K562 (cell line): Measurements from ENCODE around the gene TET2. TPM values are rescaled to one million over a fixed set of nuclear protein-coding genes. Genes with fewer than 3 reads are reported as not detected.

Experiments
- ATAC-seq: fragments of 200-7000 bp; cut with Tn5 transposase; 3 replicates; pipeline ENCODE4 v1.9.1; 2020; ENCODE audit warnings: moderate library complexity
- BruUV-seq: library from RNA; stranded (reverse); fragments of 400-500 nt; replicated peaks from 2 replicates; lab custom pipeline; 2021; lab: Mats Ljungman, UMichigan
- CTCF ChIA-PET: fragments of 300-600 bp; formaldehyde crosslinking; extraction: SDS; loops from one replicate; lab custom pipeline; 2021; ENCODE audit warnings: low intra/inter-chr PET ratio; lab: Yijun Ruan, JAX
- POLR2A ChIA-PET: fragments of 300-600, 350-650 bp; sonication (Branson Sonifier 250); formaldehyde crosslinking; extraction: SDS; loops from one replicate; lab custom pipeline; 2021; ENCODE audit warnings: antibody characterized with exemption, inconsistent platforms; lab: Yijun Ruan, JAX
- DNase-seq, 4 experiments: peaks; one replicate each; pipeline versions ENCODE4 v3.0.0 to v3.0.0-alpha.2; 2011 to 2018; ENCODE audit warnings: low spot score in 3 of 4, mixed read lengths in 3 of 4; ENCODE audit errors: extremely low read depth in 1 of 4
- FAIRE-seq: peaks from 2 replicates; lab custom pipeline; 2011; peaks lifted over from hg19 to GRCh38; lab: Jason Lieb, UNC
- H2AFZ ChIP-seq: 2 replicates; pipeline ENCODE4 v1.6.0; 2011; ENCODE audit warnings: low read depth, low read length, control low read depth, inconsistent platforms
- H3K27ac ChIP-seq: fragments of 200-600 bp; 3 replicates; pipeline ENCODE4 v1.8.0; 2011; ENCODE audit warnings: low read depth, mild to moderate bottlenecking, control low read depth, inconsistent platforms, low read length, moderate library complexity, mixed read lengths; ENCODE audit errors: extremely low read depth
- H3K27me3 ChIP-seq, 2 experiments: fragments of 300-600 bp in 1 of 2; 2 replicates in 1 of 2; 3 replicates in 1 of 2; pipeline versions ENCODE4 v1.6.0 to v1.8.0; 2011; ENCODE audit warnings: inconsistent platforms in 2 of 2, low read length in 2 of 2, mild to moderate bottlenecking in 1 of 2, mixed read lengths in 1 of 2, moderate library complexity in 1 of 2; ENCODE audit not compliant: control insufficient read depth in 2 of 2, insufficient read depth in 2 of 2
- H3K36me3 ChIP-seq: fragments of 300-600 bp; 3 replicates; pipeline ENCODE4 v1.8.0; 2011; ENCODE audit warnings: mild to moderate bottlenecking, low read length, inconsistent platforms; ENCODE audit not compliant: control insufficient read depth, insufficient read depth
- H3K4me1 ChIP-seq, 2 experiments: fragments of 200-600 bp in 1 of 2; replicated peaks in 1 of 2; 2 replicates in 1 of 2; 3 replicates in 1 of 2; pipeline versions ENCODE4 v1.5.1 to v1.8.0; 2011; ENCODE audit warnings: inconsistent platforms in 2 of 2, low read length in 2 of 2, mild to moderate bottlenecking in 1 of 2, mixed read lengths in 1 of 2, moderate library complexity in 1 of 2; ENCODE audit not compliant: control insufficient read depth in 2 of 2, insufficient read depth in 2 of 2
- H3K4me2 ChIP-seq: 2 replicates; pipeline ENCODE4 v1.6.1; 2011; ENCODE audit warnings: low read length, control low read depth, inconsistent platforms, mixed read lengths; ENCODE audit not compliant: insufficient read depth
- H3K4me3 ChIP-seq: fragments of 200-600 bp; sonication (generic), shearing (Covaris generic); 2 replicates; pipeline ENCODE4 v1.5.1; 2016; ENCODE audit warnings: control low read depth, inconsistent platforms
- H3K79me2 ChIP-seq: fragments of 200-600 bp; 3 replicates; pipeline ENCODE4 v1.8.0; 2011; ENCODE audit warnings: low read length, inconsistent platforms; ENCODE audit not compliant: control insufficient read depth, insufficient read depth
- H3K9ac ChIP-seq, 2 experiments: 2 replicates each; pipeline versions ENCODE4 v1.6.0 to v1.6.1; 2011; ENCODE audit warnings: low read depth in 2 of 2, low read length in 2 of 2, control low read depth in 1 of 2, inconsistent platforms in 1 of 2, mild to moderate bottlenecking in 1 of 2, mixed read lengths in 1 of 2; ENCODE audit not compliant: insufficient read depth in 1 of 2
- H3K9me1 ChIP-seq: one replicate; pipeline ENCODE4 v1.6.0; 2011; ENCODE audit warnings: inconsistent platforms, mild to moderate bottlenecking, low read length, moderate library complexity; ENCODE audit not compliant: control insufficient read depth, insufficient read depth
- H3K9me3 ChIP-seq: replicated peaks from 2 replicates; pipeline ENCODE4 v1.5.1; 2011; ENCODE audit warnings: low read depth, low read length, inconsistent platforms; ENCODE audit not compliant: control insufficient read depth, insufficient read depth
- H4K20me1 ChIP-seq: replicated peaks from 2 replicates; pipeline ENCODE4 v1.6.1; 2011; ENCODE audit warnings: low read length, inconsistent platforms, mixed read lengths; ENCODE audit not compliant: control insufficient read depth, insufficient read depth
- CCNT2 ChIP-seq: IDR thresholded peaks from 2 replicates; pipeline ENCODE4 v1.6.1; 2011; ENCODE audit warnings: borderline replicate concordance, low read depth, mild to moderate bottlenecking, moderate library complexity, mixed read lengths, low read length; ENCODE audit not compliant: insufficient read length; ENCODE audit errors: extremely low read depth
- ELF2 ChIP-seq: fragments of 250-450 bp; sonication (Bioruptor Pico); IDR thresholded peaks from 2 replicates; pipeline ENCODE4 v1.5.0; 2021; ENCODE audit warnings: mild to moderate bottlenecking
- FIP1L1 ChIP-seq: fragments of 200-400 bp; formaldehyde crosslinking; IDR thresholded peaks from 2 replicates; pipeline ENCODE4 v1.6.1; 2018; ENCODE audit warnings: mild to moderate bottlenecking, low read depth, low read length; ENCODE audit not compliant: poor library complexity, severe bottlenecking
- FOSL1 ChIP-seq: fragments of 200-800 bp; sonication (Bioruptor generic); conservative IDR thresholded peaks from 2 replicates; pipeline ENCODE4 v1.6.1; 2016; ENCODE audit warnings: missing genetic modification characterization, missing compliant biosample characterization
- LEF1 ChIP-seq: fragments of 450-650 bp; IDR thresholded peaks from 2 replicates; pipeline ENCODE4 v1.6.1; 2016; ENCODE audit warnings: mild to moderate bottlenecking
- SIN3B ChIP-seq: fragments of 450-650 bp; IDR thresholded peaks from 2 replicates; pipeline ENCODE4 v1.6.1; 2017; ENCODE audit warnings: low read depth, mild to moderate bottlenecking, moderate library complexity
- SMAD1 ChIP-seq: fragments of 150-350 bp; IDR thresholded peaks from 2 replicates; pipeline ENCODE4 v1.6.1; 2014; ENCODE audit warnings: low read length, low read depth; ENCODE audit not compliant: partially characterized antibody
- SREBF2 ChIP-seq: sonication (generic); formaldehyde crosslinking; IDR thresholded peaks from 2 replicates; pipeline ENCODE4 v1.4.0; 2020; ENCODE audit warnings: mild to moderate bottlenecking, missing genetic modification reagents
- ZBTB7A ChIP-seq: IDR thresholded peaks from 2 replicates; pipeline ENCODE4 v1.6.1; 2011; ENCODE audit warnings: low read depth, mild to moderate bottlenecking, low read length, moderate library complexity, borderline replicate concordance; ENCODE audit not compliant: control insufficient read depth
- ZFP1 ChIP-seq: fragments of 450-650 bp; formaldehyde crosslinking; IDR thresholded peaks from 2 replicates; pipeline ENCODE4 v1.4.0; 2020; ENCODE audit warnings: mild to moderate bottlenecking, mixed read lengths
- ZNF134 ChIP-seq: fragments of 250-450 bp; sonication (Bioruptor Pico); conservative IDR thresholded peaks from 2 replicates; pipeline ENCODE4 v1.4.0; 2020
- ZNF232 ChIP-seq: sonication (generic); formaldehyde crosslinking; IDR thresholded peaks from 2 replicates; pipeline ENCODE4 v1.8.0; 2022; ENCODE audit warnings: mild to moderate bottlenecking, missing genetic modification reagents
- ZNF551 ChIP-seq: fragments of 250-450 bp; sonication (Bioruptor Pico); IDR thresholded peaks from 2 replicates; pipeline ENCODE4 v1.5.0; 2021; ENCODE audit warnings: mild to moderate bottlenecking, moderate library complexity
- ZNF561 ChIP-seq: fragments of 450-650 bp; formaldehyde crosslinking; conservative IDR thresholded peaks from 2 replicates; pipeline ENCODE4 v1.4.0; 2020; ENCODE audit warnings: mild to moderate bottlenecking, moderate library complexity
- WGBS: fragments of 100-300 bp; shearing (Covaris generic); methylation state at CpG from one replicate; pipeline ENCODE4 v1.1.6; 2016; ENCODE audit warnings: low coverage, mixed read lengths; ENCODE audit not compliant: insufficient coverage; ENCODE audit errors: missing lambda C conversion rate; 5-methylcytosine and 5-hydroxymethylcytosine counted together
- in situ Hi-C: fragments of 300-500 bp; cut with MboI; formaldehyde crosslinking; loops from 4 replicates; pipeline ENCODE4 v1.15.0; 2018; ENCODE audit warnings: inconsistent platforms, mixed read lengths
- intact Hi-C: fragments of 100-400 bp; cut with micrococcal nuclease; formaldehyde crosslinking; loops from 2 replicates; pipeline ENCODE4 v1.14.2; 2022
- polyA plus RNA-seq, 8 experiments: library from polyadenylated mRNA; depleted of rRNA in 4 of 8; stranded (reverse) in 5 of 8; unstranded in 3 of 8; fragments of >200 nt; fragmentation: Nextera tagmentation in 2 of 8; fragmentation: Illumina TruSeq in 1 of 8; extraction: Ambion mirVana in 2 of 8; extraction: Trizol in 1 of 8; gene quantifications; 2 replicates each; pipeline versions ENCODE4 v1.2.1 to v1.2.3, GENCODE V29; 2011 to 2014; ENCODE audit warnings: inconsistent platforms in 1 of 8, missing spikeins in 1 of 8
- total RNA-seq, 7 experiments: library from RNA; depleted of rRNA in 6 of 7; stranded (reverse); fragments of >200 nt in 6 of 7; fragmentation: Illumina TruSeq in 2 of 7; extraction: Trizol in 2 of 7; gene quantifications; 2 replicates each; pipeline versions ENCODE4 v1.2.1 to v1.2.3, GENCODE V29; 2011 to 2021; ENCODE audit warnings: low replicate concordance in 1 of 7
- TF ChIP-seq, protein P1 (sequence below): sonication (generic); formaldehyde crosslinking; IDR thresholded peaks from 2 replicates; pipeline ENCODE4 v1.8.0; 2022; ENCODE audit warnings: mild to moderate bottlenecking, missing genetic modification reagents, borderline replicate concordance
- TF ChIP-seq, protein P2 (sequence below): sonication (generic); formaldehyde crosslinking; IDR thresholded peaks from 2 replicates; pipeline ENCODE4 v1.8.1; 2022; ENCODE audit warnings: missing genetic modification reagents
- TF ChIP-seq, protein P3 (sequence below): fragments of 450-650 bp; formaldehyde crosslinking; IDR thresholded peaks from 2 replicates; pipeline ENCODE4 v1.4.0; 2020; ENCODE audit warnings: mild to moderate bottlenecking, moderate library complexity

The TET2 gene
- total and polyA plus RNA-seq, 9 of the 15 experiments (the other 6 are each of a cell fraction or from before 2014, with no cell fraction given), result 0.80 to 11.1 (median 4.9) TPM

DNA sequence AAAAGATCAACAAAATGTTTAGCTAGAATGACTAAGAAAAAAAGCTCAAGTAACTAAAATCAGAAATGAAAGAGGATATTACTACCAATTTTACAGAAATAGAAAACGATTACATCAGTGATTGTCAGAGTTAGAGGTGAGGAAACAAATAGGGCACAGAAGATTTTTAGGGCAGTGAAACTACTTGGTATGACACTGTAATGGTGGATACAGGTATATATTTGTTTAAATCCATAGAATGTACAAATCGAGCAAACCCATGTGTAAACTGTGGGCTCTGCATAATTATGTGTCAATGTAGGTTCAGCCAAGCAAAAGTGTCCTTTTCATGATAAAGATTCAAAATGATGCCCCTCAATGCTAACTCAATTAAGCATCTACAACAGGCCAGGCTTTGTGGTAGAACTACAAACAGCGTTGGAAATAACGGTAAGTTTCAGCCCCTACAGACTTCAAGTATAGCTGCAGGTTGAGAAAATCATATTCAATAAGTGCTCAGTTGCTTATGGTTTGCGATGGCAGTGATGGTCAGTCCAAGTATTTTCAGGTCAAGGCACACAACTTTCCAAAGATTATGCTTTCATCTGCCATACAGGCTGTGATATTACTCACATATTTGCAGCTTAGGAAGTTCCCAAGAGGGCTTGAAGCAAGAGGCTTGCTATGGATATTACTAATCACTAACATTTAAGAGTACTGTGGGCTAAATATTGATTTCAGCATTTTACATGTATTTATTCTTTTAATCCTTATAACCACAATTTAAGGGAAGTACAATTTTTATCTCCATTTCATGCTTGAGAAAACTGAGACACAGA is 158.6 kb downstream of the TET2 start:
- H3K4me1 ChIP-seq, result no peaks in the 10 kb centered on the region
- in situ Hi-C loops (no loop called here), intact Hi-C loops (no loop called here)
- no peak overlapping the region for H2AFZ ChIP-seq
- ATAC-seq (no peak), DNase-seq (no peak), FAIRE-seq (no peak)
- no peaks in the 10 kb centered on the region for H4K20me1 ChIP-seq
- no peaks in the 10 kb centered on the region for H3K9me3 ChIP-seq
- H3K27ac ChIP-seq, result no peak overlapping the region
- ChIA-PET POLR2A (interaction anchor here (0.6 kb wide), 1 partner anchor 8 kb away, joined by 4 read pairs; no protein-coding TSS in a partner anchor), CTCF (no interaction called here)
- H3K4me3 ChIP-seq, result no peak overlapping the region
- no peak overlapping the region for H3K4me2 ChIP-seq
- no peak overlapping the region for H3K9ac ChIP-seq
- H3K36me3 ChIP-seq, result no peaks in the 10 kb centered on the region
- H3K79me2 ChIP-seq, result no peaks in the 10 kb centered on the region
- WGBS, result 1% methylated on average over 5 of the region's 5 CpGs
- no peaks in the 10 kb centered on the region for H3K9me1 ChIP-seq
- BruUV-seq, result no TSS peak
- H3K27me3 ChIP-seq, result no peaks in the 10 kb centered on the region
- TF ChIP-seq, protein P1, sequence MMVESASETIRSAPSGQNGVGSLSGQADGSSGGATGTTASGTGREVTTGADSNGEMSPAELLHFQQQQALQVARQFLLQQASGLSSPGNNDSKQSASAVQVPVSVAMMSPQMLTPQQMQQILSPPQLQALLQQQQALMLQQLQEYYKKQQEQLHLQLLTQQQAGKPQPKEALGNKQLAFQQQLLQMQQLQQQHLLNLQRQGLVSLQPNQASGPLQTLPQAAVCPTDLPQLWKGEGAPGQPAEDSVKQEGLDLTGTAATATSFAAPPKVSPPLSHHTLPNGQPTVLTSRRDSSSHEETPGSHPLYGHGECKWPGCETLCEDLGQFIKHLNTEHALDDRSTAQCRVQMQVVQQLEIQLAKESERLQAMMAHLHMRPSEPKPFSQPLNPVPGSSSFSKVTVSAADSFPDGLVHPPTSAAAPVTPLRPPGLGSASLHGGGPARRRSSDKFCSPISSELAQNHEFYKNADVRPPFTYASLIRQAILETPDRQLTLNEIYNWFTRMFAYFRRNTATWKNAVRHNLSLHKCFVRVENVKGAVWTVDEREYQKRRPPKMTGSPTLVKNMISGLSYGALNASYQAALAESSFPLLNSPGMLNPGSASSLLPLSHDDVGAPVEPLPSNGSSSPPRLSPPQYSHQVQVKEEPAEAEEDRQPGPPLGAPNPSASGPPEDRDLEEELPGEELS (CRISPR knock-in tag), result no peak
- TF ChIP-seq SMAD1 (no peak), ZNF551 (CRISPR knock-in tag) (no peak), ZBTB7A (no peak), ELF2 (no peak), LEF1 (no peak), ZFP1 (CRISPR knock-in tag) (no peak), FIP1L1 (no peak), ZNF561 (CRISPR knock-in tag) (no peak), SREBF2 (CRISPR knock-in tag) (no peak), CCNT2 (no peak), ZNF232 (CRISPR knock-in tag) (no peak), SIN3B (no peak), FOSL1 (tag) (no peak), ZNF134 (CRISPR knock-in tag) (no peak)
- TF ChIP-seq, protein P2, sequence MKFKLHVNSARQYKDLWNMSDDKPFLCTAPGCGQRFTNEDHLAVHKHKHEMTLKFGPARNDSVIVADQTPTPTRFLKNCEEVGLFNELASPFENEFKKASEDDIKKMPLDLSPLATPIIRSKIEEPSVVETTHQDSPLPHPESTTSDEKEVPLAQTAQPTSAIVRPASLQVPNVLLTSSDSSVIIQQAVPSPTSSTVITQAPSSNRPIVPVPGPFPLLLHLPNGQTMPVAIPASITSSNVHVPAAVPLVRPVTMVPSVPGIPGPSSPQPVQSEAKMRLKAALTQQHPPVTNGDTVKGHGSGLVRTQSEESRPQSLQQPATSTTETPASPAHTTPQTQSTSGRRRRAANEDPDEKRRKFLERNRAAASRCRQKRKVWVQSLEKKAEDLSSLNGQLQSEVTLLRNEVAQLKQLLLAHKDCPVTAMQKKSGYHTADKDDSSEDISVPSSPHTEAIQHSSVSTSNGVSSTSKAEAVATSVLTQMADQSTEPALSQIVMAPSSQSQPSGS (CRISPR knock-in tag), result no peak
- TF ChIP-seq, protein P3, sequence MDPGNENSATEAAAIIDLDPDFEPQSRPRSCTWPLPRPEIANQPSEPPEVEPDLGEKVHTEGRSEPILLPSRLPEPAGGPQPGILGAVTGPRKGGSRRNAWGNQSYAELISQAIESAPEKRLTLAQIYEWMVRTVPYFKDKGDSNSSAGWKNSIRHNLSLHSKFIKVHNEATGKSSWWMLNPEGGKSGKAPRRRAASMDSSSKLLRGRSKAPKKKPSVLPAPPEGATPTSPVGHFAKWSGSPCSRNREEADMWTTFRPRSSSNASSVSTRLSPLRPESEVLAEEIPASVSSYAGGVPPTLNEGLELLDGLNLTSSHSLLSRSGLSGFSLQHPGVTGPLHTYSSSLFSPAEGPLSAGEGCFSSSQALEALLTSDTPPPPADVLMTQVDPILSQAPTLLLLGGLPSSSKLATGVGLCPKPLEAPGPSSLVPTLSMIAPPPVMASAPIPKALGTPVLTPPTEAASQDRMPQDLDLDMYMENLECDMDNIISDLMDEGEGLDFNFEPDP (CRISPR knock-in tag), result no peak
